Pericardium fibroblast (primary cell): ENCODE data around the gene RBM45. TPM values are rescaled to one million over a fixed set of nuclear protein-coding genes. Genes with fewer than 3 reads are reported as not detected.

Experiments used
- total RNA-seq: library from RNA; depleted of rRNA; stranded (reverse); fragments of >200 nt; gene quantifications from 2 replicates; pipeline ENCODE4 v1.2.3, GENCODE V29; 2015

RBM45 gene, protein sequence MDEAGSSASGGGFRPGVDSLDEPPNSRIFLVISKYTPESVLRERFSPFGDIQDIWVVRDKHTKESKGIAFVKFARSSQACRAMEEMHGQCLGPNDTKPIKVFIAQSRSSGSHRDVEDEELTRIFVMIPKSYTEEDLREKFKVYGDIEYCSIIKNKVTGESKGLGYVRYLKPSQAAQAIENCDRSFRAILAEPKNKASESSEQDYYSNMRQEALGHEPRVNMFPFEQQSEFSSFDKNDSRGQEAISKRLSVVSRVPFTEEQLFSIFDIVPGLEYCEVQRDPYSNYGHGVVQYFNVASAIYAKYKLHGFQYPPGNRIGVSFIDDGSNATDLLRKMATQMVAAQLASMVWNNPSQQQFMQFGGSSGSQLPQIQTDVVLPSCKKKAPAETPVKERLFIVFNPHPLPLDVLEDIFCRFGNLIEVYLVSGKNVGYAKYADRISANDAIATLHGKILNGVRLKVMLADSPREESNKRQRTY
- 9.1 and 11.1 TPM in 2 replicates for total RNA-seq

DNA sequence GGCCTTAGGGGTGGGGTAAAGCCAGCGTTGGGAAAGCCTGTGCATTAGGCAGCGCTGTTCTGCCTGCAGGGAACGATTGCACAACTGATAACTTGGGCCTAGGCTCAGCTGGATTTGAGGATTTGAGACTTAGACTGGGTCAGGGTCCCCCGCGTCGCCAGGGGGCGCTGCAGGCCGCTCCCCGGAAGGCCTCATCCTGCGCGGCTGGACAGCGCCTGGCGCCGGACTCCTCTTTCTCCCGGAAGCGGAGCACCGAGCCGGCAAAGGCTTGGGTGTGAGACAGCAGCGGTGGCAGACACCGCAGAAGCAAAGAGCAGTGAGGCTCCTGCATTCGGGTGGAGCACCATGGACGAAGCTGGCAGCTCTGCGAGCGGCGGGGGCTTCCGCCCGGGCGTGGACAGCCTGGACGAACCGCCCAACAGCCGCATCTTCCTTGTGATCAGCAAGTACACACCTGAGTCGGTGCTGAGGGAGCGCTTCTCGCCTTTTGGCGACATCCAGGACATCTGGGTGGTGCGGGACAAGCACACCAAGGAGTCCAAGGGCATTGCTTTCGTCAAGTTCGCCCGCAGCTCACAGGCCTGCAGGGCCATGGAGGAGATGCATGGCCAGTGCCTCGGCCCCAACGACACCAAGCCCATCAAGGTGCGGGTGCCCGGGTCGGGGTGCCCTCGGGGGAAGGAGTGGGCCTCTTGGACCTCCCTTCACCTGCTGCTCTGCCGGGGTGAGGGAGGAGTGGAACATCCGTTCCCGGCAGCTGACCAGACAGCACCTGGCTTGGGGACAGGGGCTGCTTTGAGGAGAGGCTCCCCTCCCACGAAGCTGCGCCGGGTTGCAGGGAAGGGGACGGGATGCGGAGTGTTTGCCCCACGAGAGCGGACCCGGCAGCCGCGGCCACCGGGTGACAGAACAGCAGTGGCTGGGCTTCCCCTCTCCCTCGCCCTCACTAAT, at the start of gene RBM45:
Gene RBM45, plus strand, starts transcription at position 236 of the 951 bp plus-strand sequence. Its CDS starts 110 bp downstream, at position 346.

DNA sequence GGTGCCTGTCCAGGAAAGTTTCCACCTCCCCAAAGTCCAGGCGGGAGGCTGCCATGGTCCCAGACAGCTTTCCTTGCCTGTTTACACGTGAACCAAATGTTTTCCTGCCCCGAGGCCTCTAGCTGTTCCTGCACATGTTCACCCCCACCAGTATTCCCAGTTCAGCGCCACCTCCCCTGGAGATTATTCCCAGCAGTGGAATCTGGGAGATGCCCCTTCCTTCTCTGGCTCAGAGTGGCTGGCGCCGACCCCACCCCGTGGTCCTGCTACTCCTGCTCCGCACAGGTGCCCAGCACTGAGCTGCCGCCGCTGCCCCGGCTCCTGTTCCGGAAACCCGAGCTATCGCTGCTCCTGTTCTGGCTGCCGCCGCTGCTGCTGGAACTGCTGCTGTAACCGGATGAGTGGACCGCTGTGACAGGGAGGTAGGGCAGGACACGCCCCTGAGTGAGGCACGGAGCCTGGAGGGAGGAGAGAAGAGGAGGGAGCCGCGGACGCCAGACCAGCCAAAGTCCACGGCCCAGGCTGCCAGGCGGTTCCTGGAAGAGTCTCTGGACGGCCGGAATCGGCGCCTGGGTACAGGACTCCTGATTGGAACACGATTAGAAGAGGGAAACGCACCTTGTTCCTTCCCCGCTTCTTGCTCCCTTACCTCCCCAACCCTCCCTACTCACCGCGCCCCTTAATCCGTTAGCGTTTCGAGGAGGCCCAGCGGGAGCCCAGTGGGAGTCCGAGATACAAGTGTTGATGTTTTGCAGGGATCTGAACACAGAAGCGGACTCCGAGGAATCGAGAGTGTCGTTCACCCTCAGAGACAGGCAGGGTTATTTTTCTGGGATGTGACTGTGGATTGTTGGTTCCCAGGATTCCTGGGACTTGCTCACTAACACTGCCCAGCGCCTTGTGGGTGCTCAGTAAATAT, 39.6 kb upstream of the RBM45 start, which contains the start of gene PDE11A:
Gene PDE11A, minus strand, starts transcription at position 395 of the 919 bp plus-strand sequence. Its CDS starts 340 bp downstream, at position 55.

Other genes with a start within 250 kb of the RBM45 start
- not detected in 2 replicates for gene PDE11A, start 39.7 kb upstream of the RBM45 start, total RNA-seq
- 5.7 and 7.7 TPM in 2 replicates for gene OSBPL6, start 82.1 kb downstream of the RBM45 start, total RNA-seq